HCT116 (cell line): ENCODE data around the gene FRMD4A.

Experiments
- CEBPB ChIP-seq: IDR thresholded peaks from 2 replicates; pipeline ENCODE4 v1.6.1; 2012; ENCODE audit warnings: low read depth
- CTCF ChIP-seq, 3 experiments: fragments of 200-600 bp in 1 of 3; sonication (generic) in 1 of 3; IDR thresholded peaks in 2 of 3; conservative IDR thresholded peaks in 1 of 3; 2 replicates each; pipeline ENCODE4 v1.5.1; 2012 to 2017; ENCODE audit warnings: low read depth in 2 of 3, low read length in 2 of 3, antibody characterized with exemption in 1 of 3, borderline replicate concordance in 1 of 3, control low read depth in 1 of 3, mild to moderate bottlenecking in 1 of 3, mixed read lengths in 1 of 3, mixed run types in 1 of 3, moderate library complexity in 1 of 3; ENCODE audit not compliant: insufficient read depth in 1 of 3
- EZH2phosphoT487 ChIP-seq: fragments of 200-600 bp; IDR thresholded peaks from 2 replicates; pipeline ENCODE4 v1.6.1; 2018; ENCODE audit warnings: antibody characterized with exemption, borderline replicate concordance
- POLR2A ChIP-seq: IDR thresholded peaks from 2 replicates; pipeline ENCODE4 v1.7.0; 2011; ENCODE audit warnings: borderline replicate concordance; ENCODE audit not compliant: insufficient read depth, insufficient read length; ENCODE audit errors: extremely low read depth
- SP1 ChIP-seq: IDR thresholded peaks from 2 replicates; pipeline ENCODE4 v1.6.1; 2012; ENCODE audit warnings: low read depth
- YY1 ChIP-seq: IDR thresholded peaks from 2 replicates; pipeline ENCODE4 v1.6.1; 2011; ENCODE audit warnings: low read length, low read depth, moderate library complexity, mild to moderate bottlenecking; ENCODE audit not compliant: insufficient replicate concordance; ENCODE audit errors: extremely low read depth
- ZNF274 ChIP-seq: fragments of 200-500 bp; sonication (Bioruptor generic); IDR thresholded peaks from 2 replicates; pipeline ENCODE4 v1.6.1; 2014; ENCODE audit warnings: mild to moderate bottlenecking, low read depth, low read length, inconsistent platforms

GRCh38 chr10:13795653-13796555, 534.8 kb downstream of the FRMD4A start:
- no peak for TF ChIP-seq ZNF274
- TF ChIP-seq CTCF (IDR thresholded peaks at IDR 0.05 in 2 of 3, conservative IDR thresholded peaks at IDR 0.05 in 1 of 3; ENCODE audit: borderline replicate concordance in 1 of 3, insufficient read depth in 1 of 3, low read depth in 2 of 3, low read length in 2 of 3): no peak
- TF ChIP-seq SP1: no peak
- TF ChIP-seq YY1: no peak
- no peak for TF ChIP-seq EZH2phosphoT487
- no peak for TF ChIP-seq POLR2A
- no peak for TF ChIP-seq CEBPB
